Panc1 (cell line): Measurements from ENCODE around the gene BABAM2.

Experiments used
- POLR2AphosphoS5 ChIP-seq: IDR thresholded peaks from 2 replicates; pipeline ENCODE4 v1.6.1; 2012; ENCODE audit warnings: mild to moderate bottlenecking, low read depth, low read length, moderate library complexity
- TF ChIP-seq, protein P1 (sequence below): fragments of 450-650 bp; IDR thresholded peaks from 2 replicates; pipeline ENCODE4 v1.5.1; 2017; ENCODE audit warnings: mild to moderate bottlenecking
- TF ChIP-seq, protein P2 (sequence below), 2 experiments: IDR thresholded peaks; 2 replicates each; pipeline ENCODE4 v1.6.1; 2011 to 2012; ENCODE audit warnings: low read depth in 2 of 2, control low read depth in 1 of 2, low read length in 1 of 2, mild to moderate bottlenecking in 1 of 2, moderate library complexity in 1 of 2; ENCODE audit not compliant: insufficient read depth in 1 of 2

DNA sequence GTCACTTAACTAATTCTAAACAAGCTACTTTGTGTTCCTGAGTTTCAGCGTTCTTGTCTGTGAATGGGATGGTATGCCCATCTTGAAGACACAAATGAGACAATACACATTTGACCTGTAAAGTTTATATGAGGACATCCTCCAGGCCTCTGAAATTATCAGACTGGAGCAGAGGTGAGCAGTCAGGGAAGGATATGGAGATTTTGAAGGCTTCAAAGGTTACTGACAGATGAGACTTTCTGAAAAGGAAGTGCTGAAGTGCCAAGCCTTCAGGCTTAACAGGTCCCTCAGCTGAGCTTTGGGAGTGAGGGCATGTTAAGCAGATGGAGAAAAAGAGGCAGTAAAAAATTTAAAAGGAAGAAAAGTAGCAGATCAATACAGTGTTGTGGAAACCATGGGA is 391.2 kb downstream of the BABAM2 start:
- TF ChIP-seq, protein P1, sequence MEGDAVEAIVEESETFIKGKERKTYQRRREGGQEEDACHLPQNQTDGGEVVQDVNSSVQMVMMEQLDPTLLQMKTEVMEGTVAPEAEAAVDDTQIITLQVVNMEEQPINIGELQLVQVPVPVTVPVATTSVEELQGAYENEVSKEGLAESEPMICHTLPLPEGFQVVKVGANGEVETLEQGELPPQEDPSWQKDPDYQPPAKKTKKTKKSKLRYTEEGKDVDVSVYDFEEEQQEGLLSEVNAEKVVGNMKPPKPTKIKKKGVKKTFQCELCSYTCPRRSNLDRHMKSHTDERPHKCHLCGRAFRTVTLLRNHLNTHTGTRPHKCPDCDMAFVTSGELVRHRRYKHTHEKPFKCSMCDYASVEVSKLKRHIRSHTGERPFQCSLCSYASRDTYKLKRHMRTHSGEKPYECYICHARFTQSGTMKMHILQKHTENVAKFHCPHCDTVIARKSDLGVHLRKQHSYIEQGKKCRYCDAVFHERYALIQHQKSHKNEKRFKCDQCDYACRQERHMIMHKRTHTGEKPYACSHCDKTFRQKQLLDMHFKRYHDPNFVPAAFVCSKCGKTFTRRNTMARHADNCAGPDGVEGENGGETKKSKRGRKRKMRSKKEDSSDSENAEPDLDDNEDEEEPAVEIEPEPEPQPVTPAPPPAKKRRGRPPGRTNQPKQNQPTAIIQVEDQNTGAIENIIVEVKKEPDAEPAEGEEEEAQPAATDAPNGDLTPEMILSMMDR: no peak
- no peak for TF ChIP-seq POLR2AphosphoS5
- TF ChIP-seq, protein P2, sequence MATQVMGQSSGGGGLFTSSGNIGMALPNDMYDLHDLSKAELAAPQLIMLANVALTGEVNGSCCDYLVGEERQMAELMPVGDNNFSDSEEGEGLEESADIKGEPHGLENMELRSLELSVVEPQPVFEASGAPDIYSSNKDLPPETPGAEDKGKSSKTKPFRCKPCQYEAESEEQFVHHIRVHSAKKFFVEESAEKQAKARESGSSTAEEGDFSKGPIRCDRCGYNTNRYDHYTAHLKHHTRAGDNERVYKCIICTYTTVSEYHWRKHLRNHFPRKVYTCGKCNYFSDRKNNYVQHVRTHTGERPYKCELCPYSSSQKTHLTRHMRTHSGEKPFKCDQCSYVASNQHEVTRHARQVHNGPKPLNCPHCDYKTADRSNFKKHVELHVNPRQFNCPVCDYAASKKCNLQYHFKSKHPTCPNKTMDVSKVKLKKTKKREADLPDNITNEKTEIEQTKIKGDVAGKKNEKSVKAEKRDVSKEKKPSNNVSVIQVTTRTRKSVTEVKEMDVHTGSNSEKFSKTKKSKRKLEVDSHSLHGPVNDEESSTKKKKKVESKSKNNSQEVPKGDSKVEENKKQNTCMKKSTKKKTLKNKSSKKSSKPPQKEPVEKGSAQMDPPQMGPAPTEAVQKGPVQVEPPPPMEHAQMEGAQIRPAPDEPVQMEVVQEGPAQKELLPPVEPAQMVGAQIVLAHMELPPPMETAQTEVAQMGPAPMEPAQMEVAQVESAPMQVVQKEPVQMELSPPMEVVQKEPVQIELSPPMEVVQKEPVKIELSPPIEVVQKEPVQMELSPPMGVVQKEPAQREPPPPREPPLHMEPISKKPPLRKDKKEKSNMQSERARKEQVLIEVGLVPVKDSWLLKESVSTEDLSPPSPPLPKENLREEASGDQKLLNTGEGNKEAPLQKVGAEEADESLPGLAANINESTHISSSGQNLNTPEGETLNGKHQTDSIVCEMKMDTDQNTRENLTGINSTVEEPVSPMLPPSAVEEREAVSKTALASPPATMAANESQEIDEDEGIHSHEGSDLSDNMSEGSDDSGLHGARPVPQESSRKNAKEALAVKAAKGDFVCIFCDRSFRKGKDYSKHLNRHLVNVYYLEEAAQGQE (IDR thresholded peaks at IDR 0.05; ENCODE audit: insufficient read depth in 1 of 2, low read depth in 2 of 2, low read length in 1 of 2): no peak
